HL-60/S4 (cell line): ENCODE results near the gene MRTO4.
"Not testable (repeated sequence)": the region's sequence is repeated elsewhere in the genome, so short reads cannot be mapped to it uniquely, and the experiment has no call there.

ENCODE experiments used
- in situ Hi-C: fragments of 300-500 bp; cut with MboI; formaldehyde crosslinking; loops from 2 replicates; pipeline ENCODE4 v1.14.3; 2022; ENCODE audit warnings: low sequenced_read_pairs

MRTO4 gene

GRCh38 chr1:19269427-19270342, 18.1 kb downstream of the MRTO4 start:
- in situ Hi-C loops, result not testable (repeated sequence)

GRCh38 chr1:19270343-19270730, 18.7 kb downstream of the MRTO4 start:
- in situ Hi-C loops, result not testable (repeated sequence)

GRCh38 chr1:19272064-19272463, 20.5 kb downstream of the MRTO4 start:
- in situ Hi-C loops, result no loop called here

DNA sequence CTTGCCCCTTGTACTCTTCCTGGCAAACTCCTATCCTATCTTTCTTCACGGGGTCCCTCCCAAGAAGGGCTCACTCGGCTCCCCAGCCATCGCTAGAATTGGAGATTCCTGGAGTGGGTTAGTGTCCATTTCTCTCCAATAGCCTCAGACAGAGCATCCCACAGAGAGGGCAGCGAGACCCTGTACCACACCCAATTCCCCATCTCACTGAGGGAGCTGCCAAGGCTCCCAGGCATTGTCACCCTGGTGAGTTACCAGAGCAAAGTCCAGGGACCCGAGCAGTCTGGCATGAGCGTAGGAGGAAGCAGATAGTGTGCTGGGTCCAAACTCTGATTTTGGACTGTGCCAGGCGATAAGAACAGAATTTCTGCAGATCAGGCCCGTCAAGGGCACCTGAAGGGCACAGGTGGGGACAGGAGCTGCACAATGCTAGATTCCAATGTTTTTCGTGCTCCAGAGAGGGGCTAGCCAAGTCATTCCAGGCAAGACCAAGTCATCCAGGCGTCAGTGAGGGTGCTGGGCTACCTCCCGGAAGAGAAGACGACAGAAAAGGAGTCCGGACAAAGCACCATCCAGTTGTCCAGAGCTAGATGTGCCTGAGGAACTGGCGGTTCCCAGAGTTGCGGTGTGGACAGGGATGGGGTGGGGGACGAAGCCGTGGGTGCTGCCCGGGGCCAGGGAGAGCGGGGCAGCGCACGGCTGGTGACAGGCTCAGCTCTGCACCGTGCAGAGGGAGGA, 21.7 kb downstream of the MRTO4 start:
- in situ Hi-C loops, result no loop called here

- in situ Hi-C loops, result not testable (repeated sequence)
Measured at GRCh38 chr1:19273844-19274531, 22.4 kb downstream of the MRTO4 start.

DNA sequence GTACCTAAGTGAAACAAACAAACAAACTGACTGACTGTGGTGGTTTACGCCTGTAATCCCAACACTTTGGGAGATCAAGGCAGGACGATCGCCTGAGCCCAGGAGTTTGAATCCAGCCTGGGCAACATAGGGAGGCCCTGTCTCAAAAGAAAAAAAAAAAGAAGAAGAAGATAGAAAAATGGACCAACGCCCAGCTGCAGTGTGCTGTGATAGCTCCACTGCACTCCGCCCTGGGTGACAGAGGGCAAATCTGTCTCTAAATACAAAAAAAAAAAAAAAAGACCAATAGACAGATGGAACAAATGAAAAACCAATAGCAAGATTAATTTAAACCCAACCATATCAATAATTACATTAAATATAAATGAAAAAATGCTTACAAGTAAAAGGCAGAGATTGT, 23.0 kb downstream of the MRTO4 start:
- in situ Hi-C loops, result no loop called here

DNA sequence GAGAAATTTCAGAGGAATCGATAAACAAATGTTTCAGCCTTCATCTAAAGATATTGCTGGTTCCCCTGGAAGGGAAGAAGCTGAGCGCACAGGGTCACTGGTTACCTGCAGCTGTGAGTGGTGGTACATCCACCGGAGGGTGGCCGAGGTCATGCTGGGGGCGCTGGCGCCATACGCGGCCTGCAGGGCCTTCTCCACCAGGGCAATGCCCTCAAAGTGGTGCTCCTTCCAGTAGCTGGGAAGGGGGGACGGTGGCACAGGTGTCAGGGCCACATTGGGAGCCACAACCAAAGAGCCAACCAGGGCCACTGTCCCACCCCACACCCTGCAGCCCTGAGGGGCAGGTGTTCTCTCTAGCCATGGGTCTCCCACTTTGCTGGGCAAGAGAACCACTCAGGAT, 32.3 kb downstream of the MRTO4 start:
- in situ Hi-C loops, result no loop called here

- in situ Hi-C loops, result no loop called here
Measured at GRCh38 chr1:19284881-19285280, 33.3 kb downstream of the MRTO4 start.

DNA sequence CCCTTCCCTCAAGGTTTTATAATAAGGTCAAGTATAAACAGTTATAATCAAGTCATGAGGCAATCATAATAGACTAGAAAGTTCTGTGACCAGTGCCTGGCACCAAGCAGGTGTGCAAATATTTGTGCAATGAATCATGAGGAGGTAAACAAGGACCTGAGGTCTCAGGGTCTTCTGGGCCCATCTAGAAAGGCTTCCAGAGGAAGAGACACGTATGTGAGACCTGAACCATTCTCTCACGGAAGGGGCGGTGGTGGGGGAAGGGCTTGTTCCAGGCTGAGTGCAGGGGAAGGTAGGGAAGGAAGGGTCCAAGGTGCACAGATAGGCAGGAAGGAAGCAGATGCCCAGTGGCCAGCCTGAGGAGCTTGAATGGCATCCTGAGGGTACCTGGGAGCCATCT, 33.8 kb downstream of the MRTO4 start:
- in situ Hi-C loops, result not testable (repeated sequence)

GRCh38 chr1:19285807-19286206, 34.2 kb downstream of the MRTO4 start:
- in situ Hi-C loops, result not testable (repeated sequence)

- in situ Hi-C loops, result no loop called here
Measured at GRCh38 chr1:19287436-19288185, 36.0 kb downstream of the MRTO4 start.

GRCh38 chr1:19288324-19289241, 37.0 kb downstream of the MRTO4 start, which contains the start of gene AKR7A3:
Gene AKR7A3, minus strand, starts transcription at chr1:19288770. Its CDS starts 61 bp downstream, at chr1:19288709.
- in situ Hi-C loops, result not testable (repeated sequence)

DNA sequence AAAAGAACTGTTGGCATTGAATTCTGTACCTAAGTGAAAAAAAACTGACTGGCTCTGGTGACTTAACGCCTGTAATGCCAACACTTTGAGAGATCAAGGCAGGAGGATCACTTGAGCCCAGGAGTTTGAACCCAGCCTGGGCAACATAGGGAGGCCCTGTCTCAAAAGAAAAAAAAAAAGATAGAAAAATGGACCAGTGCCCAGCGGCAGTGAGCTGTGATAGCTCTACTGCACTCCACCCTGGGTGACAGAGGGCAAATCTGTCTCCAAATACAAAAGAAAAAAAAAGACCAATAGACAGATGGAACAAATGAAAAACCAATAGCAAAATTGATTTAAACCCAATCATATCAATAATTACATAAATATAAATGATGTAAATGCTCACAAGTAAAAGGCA, 37.6 kb downstream of the MRTO4 start:
- in situ Hi-C loops, result no loop called here

- in situ Hi-C loops, result no loop called here
Measured at GRCh38 chr1:19294638-19295037, 43.0 kb downstream of the MRTO4 start.

DNA sequence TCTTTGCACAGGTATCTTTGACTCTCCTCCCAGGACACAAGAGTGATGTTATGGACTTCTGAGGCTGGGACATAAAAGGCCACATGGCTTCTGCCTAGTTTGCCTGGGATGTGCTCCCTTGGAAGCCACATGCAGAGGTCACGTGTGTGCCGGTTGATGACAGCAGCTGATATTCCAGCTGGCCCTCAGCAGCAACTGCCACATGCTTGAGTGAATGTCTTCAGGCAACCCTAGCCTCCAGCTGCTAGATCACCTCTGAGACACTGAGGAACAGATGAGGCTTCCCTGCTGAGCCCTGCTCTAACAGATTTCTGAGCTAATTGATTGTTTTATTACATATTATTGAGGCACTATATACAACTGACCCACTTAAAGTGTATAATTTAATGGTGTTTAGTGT, 48.6 kb downstream of the MRTO4 start:
- in situ Hi-C loops, result no loop called here

- in situ Hi-C loops, result not testable (repeated sequence)
Measured at GRCh38 chr1:19304081-19304480, 52.5 kb downstream of the MRTO4 start.

DNA sequence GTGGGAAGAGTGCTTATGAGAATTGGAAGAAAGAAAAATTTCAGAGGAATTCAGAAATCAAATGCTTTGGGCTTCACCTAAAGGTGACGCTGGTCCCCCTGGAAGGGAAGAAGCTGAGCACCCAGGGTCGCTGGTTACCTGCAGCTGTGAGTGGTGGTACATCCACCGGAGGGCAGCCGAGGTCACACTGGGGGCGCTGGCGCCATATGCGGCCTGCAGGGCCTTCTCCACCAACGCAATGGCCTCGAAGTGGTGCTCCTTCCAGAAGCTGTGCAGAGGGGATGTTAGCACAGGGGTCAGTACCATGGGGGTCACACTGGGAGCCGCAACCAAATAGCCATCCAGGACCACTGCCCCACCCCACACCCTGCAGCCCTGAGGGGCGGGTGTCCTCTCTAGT, 54.3 kb downstream of the MRTO4 start:
- in situ Hi-C loops, result no loop called here

DNA sequence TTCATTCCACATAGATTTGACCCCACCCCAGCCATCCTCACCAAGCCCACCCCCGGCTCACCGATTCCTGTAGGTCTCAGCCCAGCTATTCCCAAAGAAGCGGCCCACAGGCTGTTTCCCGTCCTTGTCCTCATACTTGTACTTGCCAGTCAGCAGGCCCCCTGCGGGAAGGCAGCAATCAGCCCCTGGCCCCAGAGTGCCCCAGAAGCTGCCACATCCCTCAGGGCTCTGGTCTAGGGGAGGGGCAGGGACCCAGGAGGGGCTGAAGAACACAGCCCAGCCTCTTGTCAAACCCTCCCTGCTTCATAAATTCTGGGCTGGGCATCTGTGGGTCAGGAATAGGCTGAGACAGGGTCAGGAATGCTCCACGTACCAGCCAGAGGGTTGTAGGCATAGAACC, 55.3 kb downstream of the MRTO4 start:
- in situ Hi-C loops, result no loop called here

DNA sequence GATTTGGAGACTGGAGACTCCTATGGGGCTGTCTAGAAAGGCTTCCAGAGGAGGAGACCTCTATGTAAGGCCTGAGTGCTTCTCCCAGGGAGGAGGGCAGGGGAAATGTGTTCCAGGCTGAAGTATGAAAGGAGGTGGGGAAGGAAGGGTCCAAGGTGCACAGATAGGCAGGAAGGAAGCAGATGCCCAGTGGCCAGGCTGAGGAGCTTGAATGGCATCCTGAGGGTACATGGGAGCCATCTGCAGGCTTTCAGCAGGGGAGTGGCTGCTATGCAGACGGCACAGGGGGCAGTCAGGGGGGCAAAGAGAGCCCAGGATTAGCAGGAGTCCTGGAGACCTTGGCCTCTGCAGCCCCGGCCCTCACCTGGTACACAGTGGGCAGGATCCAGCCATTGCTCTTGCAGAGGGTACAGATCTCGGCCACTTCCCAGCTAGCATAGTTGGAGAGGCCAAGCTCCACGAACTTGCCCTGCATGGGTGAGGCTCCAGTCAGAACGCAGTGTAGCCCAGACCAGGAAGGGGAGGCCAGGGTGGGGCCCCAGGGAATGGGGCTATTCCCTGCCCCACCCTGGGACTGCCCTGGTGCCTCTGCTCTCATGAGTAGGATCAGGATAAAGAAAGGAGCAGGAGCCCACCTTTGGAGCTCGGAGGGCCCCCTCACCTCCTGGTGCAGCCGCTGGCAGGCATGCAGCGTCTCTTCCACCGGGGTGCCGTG, 56.3 kb downstream of the MRTO4 start:
- in situ Hi-C loops, result no loop called here
